GM13976 (cell line): ENCODE measurements around the gene PITX2.

ENCODE experiments used
- DNase-seq: peaks from one replicate; pipeline ENCODE4 v3.0.0; 2012; ENCODE audit warnings: low spot score
- CTCF ChIP-seq: IDR thresholded peaks from 2 replicates; pipeline ENCODE4 v1.5.1; 2012; ENCODE audit warnings: borderline replicate concordance, mild to moderate bottlenecking; ENCODE audit not compliant: insufficient read depth; ENCODE audit errors: extremely low read depth, missing control alignments, control extremely low read depth
- in situ Hi-C: fragments of 300-500 bp; cut with MboI; formaldehyde crosslinking; loops from one replicate; pipeline ENCODE4 v1.12.0; 2022; ENCODE audit warnings: low sequenced_read_pairs, mixed read lengths, inconsistent platforms; ENCODE audit not compliant: unreplicated experiment

PITX2 gene

GRCh38 chr4:110663738-110664444 is 41.0 kb upstream of the PITX2 start:
- TF ChIP-seq CTCF = no peak
- DNase-seq = no peak
- in situ Hi-C loops = no loop called here

- no peak for DNase-seq
- in situ Hi-C loops = no loop called here
- TF ChIP-seq CTCF = no peak
Observed at GRCh38 chr4:110663206-110663605, 40.3 kb upstream of the PITX2 start.

- DNase-seq = no peak
- in situ Hi-C loops = no loop called here
- no peak for TF ChIP-seq CTCF
Observed at GRCh38 chr4:110660755-110661154, 37.9 kb upstream of the PITX2 start.

- DNase-seq = no peak
- no peak for TF ChIP-seq CTCF
- in situ Hi-C loops = no loop called here
Observed at GRCh38 chr4:110654254-110654635, 31.4 kb upstream of the PITX2 start.

- in situ Hi-C loops = no loop called here
- no peak for DNase-seq
- TF ChIP-seq CTCF = no peak
Observed at GRCh38 chr4:110653321-110654253, 30.7 kb upstream of the PITX2 start.

GRCh38 chr4:110644008-110644407 is 21.1 kb upstream of the PITX2 start:
- no peak for DNase-seq
- no peak for TF ChIP-seq CTCF
- in situ Hi-C loops = loop anchor here (25.0 kb wide), 3 partner anchors 318 to 993 kb away; no protein-coding TSS in a partner anchor
